GM18499 (cell line): Measurements from ENCODE around the gene MTUS2.

ENCODE experiments used
- ATAC-seq: cut with Tn5 transposase; IDR thresholded peaks from one replicate; pipeline ENCODE4 v1.9.1; 2021; ENCODE audit warnings: moderate number of reproducible peaks; ENCODE audit not compliant: insufficient read depth, unreplicated experiment

The MTUS2 gene

GRCh38 chr13:29429286-29429900, 609.3 kb downstream of the MTUS2 start:
- no peak for ATAC-seq

DNA sequence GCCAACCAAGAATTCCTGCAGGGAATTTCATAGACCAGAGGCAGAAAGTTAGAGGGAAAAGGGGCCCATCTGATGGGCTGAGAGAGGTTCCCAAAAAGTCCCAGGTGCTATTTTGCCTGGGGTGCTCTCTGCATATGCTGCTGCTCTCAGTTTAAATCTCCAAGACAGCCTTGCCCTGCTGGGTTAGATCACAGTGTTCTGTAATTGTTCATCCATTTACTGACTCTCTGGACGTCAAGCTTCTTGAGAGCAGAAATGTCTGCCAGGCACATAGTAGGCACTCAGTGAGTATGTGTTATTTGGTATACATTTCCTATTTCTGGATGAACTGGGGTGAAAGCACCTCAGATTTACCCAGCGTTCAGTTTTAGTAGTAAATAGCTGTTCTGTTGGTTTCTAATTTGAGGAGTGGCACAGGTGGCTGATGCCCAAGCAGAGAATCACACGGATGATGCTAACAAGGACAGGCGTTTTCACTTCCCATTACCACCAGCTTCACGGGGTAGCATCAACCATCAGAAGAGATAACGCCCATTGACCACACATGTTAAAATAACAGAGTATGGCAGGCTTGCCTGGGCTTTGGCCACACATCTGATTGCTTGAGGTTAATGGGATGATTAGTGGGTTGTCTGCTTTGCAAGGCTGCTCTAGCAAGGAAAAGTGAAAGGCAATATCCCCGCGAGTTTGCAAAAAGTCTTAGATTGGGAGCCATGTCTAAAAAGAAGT, 614.2 kb downstream of the MTUS2 start:
- no peak for ATAC-seq

GRCh38 chr13:29435125-29435911, 615.2 kb downstream of the MTUS2 start:
- no peak for ATAC-seq

DNA sequence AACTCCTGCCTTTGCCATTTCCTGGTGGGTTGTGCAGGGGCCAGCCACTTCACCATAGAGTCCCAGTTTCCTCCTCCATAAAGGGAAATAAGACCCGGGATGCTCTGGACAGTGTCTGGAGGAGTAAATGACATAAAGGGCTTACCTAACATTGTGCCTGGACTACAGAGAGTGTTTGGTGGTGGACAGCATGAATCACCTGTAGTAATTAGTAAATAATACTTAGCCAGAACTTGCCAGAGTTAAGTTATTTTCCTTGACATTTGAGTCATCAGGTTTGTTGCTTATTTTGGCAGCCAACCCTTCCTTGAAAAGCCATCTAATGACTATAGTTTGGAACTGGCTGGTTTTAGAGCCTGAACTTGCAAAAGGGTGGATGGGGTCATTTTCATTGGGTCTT, 616.2 kb downstream of the MTUS2 start:
- ATAC-seq = no peak

- no peak for ATAC-seq
Observed at GRCh38 chr13:29436721-29437280, 616.7 kb downstream of the MTUS2 start.

DNA sequence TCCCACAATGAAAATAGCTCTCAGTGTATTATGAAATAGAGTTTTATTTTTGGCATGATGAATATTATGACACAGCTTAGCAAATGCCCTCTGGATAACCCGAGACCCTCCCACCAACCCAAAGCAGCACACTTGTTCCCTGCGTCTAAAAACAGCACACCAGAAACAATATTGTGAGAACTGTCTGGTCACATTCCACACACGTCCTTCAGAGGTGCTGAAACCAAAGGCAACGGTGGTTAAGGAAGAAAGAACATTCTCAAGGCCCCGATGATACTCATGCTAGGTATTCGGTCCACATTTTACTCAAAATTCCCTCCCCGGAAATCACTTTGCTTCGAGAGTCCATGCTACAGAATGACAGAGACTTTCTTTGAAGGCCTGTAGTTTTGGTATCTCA, 618.6 kb downstream of the MTUS2 start:
- ATAC-seq = no peak

- ATAC-seq = no peak
Observed at GRCh38 chr13:29439601-29440388, 619.7 kb downstream of the MTUS2 start.

- no peak for ATAC-seq
Observed at GRCh38 chr13:29441306-29441705, 621.2 kb downstream of the MTUS2 start.

GRCh38 chr13:29446016-29446415, 625.9 kb downstream of the MTUS2 start:
- no peak for ATAC-seq

DNA sequence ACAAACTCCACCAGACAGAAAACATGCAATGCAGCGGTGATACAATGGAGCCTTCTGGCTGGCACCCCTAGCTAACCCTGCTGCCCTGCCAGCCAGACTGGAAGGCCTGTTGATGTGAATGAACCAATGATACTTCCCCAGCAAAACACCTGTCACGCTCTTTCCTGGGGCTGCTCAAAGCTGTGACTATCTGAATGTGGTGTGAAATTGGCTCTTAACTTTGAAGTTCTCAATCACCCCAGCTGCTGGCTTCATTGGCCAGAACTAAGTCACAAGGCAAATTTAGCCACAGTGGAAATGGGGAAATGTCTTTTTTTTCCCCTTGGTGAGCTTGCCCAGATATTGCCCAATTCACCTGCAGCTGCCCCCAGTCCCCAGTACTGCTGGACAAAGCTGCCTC, 628.0 kb downstream of the MTUS2 start:
- no peak for ATAC-seq

GRCh38 chr13:29449726-29450125, 629.6 kb downstream of the MTUS2 start:
- no peak for ATAC-seq

DNA sequence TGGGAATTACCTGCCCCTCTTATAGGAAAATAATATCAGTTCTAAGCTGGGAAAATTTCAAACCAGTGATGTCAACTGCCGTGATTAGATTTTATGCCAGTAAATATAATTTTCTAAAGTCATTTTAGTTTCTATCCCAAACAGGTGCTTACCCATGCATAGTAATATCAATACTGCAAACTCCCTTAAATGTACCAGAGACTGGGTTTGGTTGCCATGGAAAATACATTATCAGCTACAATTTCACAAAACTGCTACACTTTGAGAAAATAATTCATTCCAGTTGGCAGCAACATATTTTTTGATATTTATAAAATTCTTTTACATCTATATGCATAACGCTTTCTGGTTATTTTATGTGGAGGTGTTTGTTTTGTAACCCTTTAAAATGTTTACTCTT, 631.8 kb downstream of the MTUS2 start:
- no peak for ATAC-seq

GRCh38 chr13:29452773-29453616, 632.9 kb downstream of the MTUS2 start:
- ATAC-seq = no peak

- ATAC-seq = no peak
Observed at GRCh38 chr13:29453617-29454011, 633.5 kb downstream of the MTUS2 start.

DNA sequence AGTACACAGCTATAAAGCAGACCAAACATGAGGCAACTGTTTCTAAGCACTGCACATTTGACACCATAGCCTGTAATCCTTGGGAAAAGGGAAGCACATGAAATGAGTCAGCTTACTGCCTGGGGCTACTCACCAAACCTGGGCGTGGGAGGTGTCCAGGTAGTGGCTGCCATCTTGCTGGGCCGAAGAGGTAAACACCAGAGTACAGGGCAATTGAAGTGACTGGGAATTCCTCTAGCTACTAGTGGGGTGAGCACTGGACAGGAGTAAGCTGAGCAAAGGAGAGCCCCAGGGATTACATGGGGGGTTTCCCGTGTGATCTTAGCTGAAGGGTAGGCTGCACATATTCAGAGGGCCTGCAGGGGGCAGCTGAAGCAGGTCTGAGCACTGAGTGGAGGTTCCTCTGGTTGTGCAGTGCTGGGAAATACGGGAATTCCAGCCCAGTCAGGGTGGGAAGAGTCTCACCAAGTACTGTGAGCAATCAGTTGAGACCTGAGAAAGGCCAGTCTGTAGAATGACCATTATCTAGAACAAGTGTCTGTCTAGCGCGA, 634.9 kb downstream of the MTUS2 start:
- no peak for ATAC-seq

- ATAC-seq = no peak
Observed at GRCh38 chr13:29456419-29456818, 636.3 kb downstream of the MTUS2 start.

DNA sequence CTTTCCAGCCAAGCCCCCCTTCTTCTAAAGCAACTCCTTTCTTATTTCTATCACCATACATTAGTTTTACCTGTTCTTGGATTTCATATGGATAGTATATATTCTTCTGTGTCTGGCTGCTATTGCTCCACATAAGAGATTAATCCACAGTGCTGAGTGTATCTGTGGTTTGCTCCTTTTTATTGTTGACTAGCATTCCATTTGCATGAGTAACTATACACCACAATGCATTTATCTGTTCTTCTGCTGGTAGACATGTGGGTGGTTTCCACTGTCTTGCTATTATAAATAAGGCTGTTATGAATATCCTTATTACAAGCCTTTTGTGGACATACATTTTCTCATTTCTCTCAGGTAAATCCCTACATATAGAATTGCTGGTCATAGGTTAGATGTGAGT, 637.2 kb downstream of the MTUS2 start:
- no peak for ATAC-seq

- ATAC-seq = no peak
Observed at GRCh38 chr13:29458419-29458818, 638.3 kb downstream of the MTUS2 start.

GRCh38 chr13:29459813-29460355, 639.7 kb downstream of the MTUS2 start:
- ATAC-seq = no peak
